ENCODE measurements around the gene TSPEAR.

GRCh38 chr21:44628707-44629391, 82.5 kb downstream of the TSPEAR start:
- TF ChIP-seq, protein P1, sequence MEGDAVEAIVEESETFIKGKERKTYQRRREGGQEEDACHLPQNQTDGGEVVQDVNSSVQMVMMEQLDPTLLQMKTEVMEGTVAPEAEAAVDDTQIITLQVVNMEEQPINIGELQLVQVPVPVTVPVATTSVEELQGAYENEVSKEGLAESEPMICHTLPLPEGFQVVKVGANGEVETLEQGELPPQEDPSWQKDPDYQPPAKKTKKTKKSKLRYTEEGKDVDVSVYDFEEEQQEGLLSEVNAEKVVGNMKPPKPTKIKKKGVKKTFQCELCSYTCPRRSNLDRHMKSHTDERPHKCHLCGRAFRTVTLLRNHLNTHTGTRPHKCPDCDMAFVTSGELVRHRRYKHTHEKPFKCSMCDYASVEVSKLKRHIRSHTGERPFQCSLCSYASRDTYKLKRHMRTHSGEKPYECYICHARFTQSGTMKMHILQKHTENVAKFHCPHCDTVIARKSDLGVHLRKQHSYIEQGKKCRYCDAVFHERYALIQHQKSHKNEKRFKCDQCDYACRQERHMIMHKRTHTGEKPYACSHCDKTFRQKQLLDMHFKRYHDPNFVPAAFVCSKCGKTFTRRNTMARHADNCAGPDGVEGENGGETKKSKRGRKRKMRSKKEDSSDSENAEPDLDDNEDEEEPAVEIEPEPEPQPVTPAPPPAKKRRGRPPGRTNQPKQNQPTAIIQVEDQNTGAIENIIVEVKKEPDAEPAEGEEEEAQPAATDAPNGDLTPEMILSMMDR (IDR thresholded peaks at IDR 0.05), result no peak
- TF ChIP-seq ZNF263 (CRISPR knock-in tag; IDR thresholded peaks at IDR 0.05; ENCODE audit: low read depth), result no peak
- no peak for TF ChIP-seq TEAD4 (CRISPR knock-in tag; IDR thresholded peaks at IDR 0.05)
- no peak for TF ChIP-seq NFYB (CRISPR knock-in tag; conservative IDR thresholded peaks at IDR 0.05; ENCODE audit: low read depth)
- TF ChIP-seq, protein P2, sequence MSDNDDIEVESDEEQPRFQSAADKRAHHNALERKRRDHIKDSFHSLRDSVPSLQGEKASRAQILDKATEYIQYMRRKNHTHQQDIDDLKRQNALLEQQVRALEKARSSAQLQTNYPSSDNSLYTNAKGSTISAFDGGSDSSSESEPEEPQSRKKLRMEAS (CRISPR knock-in tag; IDR thresholded peaks at IDR 0.05), result no peak
- TF ChIP-seq ATF2 (CRISPR knock-in tag; IDR thresholded peaks at IDR 0.05; ENCODE audit: borderline replicate concordance, low read depth), result no peak
- TF ChIP-seq RELA (CRISPR knock-in tag; IDR thresholded peaks at IDR 0.05; ENCODE audit: borderline replicate concordance), result no peak
- no peak for TF ChIP-seq JUN (CRISPR knock-in tag; IDR thresholded peaks at IDR 0.05)
- TF ChIP-seq TP53 (CRISPR knock-in tag; IDR thresholded peaks at IDR 0.05), result no peak
- TF ChIP-seq, protein P3, sequence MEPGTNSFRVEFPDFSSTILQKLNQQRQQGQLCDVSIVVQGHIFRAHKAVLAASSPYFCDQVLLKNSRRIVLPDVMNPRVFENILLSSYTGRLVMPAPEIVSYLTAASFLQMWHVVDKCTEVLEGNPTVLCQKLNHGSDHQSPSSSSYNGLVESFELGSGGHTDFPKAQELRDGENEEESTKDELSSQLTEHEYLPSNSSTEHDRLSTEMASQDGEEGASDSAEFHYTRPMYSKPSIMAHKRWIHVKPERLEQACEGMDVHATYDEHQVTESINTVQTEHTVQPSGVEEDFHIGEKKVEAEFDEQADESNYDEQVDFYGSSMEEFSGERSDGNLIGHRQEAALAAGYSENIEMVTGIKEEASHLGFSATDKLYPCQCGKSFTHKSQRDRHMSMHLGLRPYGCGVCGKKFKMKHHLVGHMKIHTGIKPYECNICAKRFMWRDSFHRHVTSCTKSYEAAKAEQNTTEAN (CRISPR knock-in tag; IDR thresholded peaks at IDR 0.05), result no peak
- no peak for TF ChIP-seq ZNF396 (CRISPR knock-in tag; IDR thresholded peaks at IDR 0.05; ENCODE audit: borderline replicate concordance)
- TF ChIP-seq ETV6 (CRISPR knock-in tag; IDR thresholded peaks at IDR 0.05), result no peak
- TF ChIP-seq, protein P4, sequence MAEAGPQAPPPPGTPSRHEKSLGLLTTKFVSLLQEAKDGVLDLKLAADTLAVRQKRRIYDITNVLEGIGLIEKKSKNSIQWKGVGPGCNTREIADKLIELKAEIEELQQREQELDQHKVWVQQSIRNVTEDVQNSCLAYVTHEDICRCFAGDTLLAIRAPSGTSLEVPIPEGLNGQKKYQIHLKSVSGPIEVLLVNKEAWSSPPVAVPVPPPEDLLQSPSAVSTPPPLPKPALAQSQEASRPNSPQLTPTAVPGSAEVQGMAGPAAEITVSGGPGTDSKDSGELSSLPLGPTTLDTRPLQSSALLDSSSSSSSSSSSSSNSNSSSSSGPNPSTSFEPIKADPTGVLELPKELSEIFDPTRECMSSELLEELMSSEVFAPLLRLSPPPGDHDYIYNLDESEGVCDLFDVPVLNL (CRISPR knock-in tag; IDR thresholded peaks at IDR 0.05; ENCODE audit: borderline replicate concordance, low read depth), result no peak
- no peak for TF ChIP-seq ZNF281 (CRISPR knock-in tag; IDR thresholded peaks at IDR 0.05)
